GM21447 (cell line): Measurements from ENCODE around the gene CACNB2.
"Not testable (repeated sequence)": the region's sequence is repeated elsewhere in the genome, so short reads cannot be mapped to it uniquely, and the experiment has no call there.

Experiments used
- ATAC-seq: cut with Tn5 transposase; IDR thresholded peaks from one replicate; pipeline ENCODE4 v1.9.1; 2021; ENCODE audit not compliant: unreplicated experiment

CACNB2 gene

GRCh38 chr10:18554479-18554878, 414.3 kb downstream of the CACNB2 start:
- no peak for ATAC-seq

- no peak for ATAC-seq
These were observed 416.4 kb downstream of the CACNB2 start for GRCh38 chr10:18556522-18557147.

- ATAC-seq: no peak
These were observed 417.7 kb downstream of the CACNB2 start for GRCh38 chr10:18557960-18558359.

GRCh38 chr10:18561861-18562551, 421.8 kb downstream of the CACNB2 start:
- no peak for ATAC-seq

GRCh38 chr10:18563003-18563726, 422.9 kb downstream of the CACNB2 start:
- no peak for ATAC-seq

GRCh38 chr10:18565006-18565405, 424.8 kb downstream of the CACNB2 start:
- ATAC-seq: no peak

GRCh38 chr10:18566177-18566576, 426.0 kb downstream of the CACNB2 start:
- ATAC-seq: no peak

- no peak for ATAC-seq
These were observed 427.2 kb downstream of the CACNB2 start for GRCh38 chr10:18567343-18567856.

GRCh38 chr10:18570386-18570785, 430.2 kb downstream of the CACNB2 start:
- not testable (repeated sequence) for ATAC-seq

GRCh38 chr10:18571076-18571475, 430.9 kb downstream of the CACNB2 start:
- ATAC-seq: no peak

GRCh38 chr10:18571780-18572179, 431.6 kb downstream of the CACNB2 start:
- ATAC-seq: no peak

GRCh38 chr10:18572959-18573561, 432.8 kb downstream of the CACNB2 start:
- no peak for ATAC-seq

GRCh38 chr10:18576586-18576985, 436.4 kb downstream of the CACNB2 start:
- ATAC-seq: no peak

GRCh38 chr10:18577823-18578685, 437.8 kb downstream of the CACNB2 start:
- no peak for ATAC-seq

GRCh38 chr10:18582803-18583202, 442.6 kb downstream of the CACNB2 start:
- ATAC-seq: no peak

- ATAC-seq: no peak
These were observed 443.5 kb downstream of the CACNB2 start for GRCh38 chr10:18583575-18584270.

GRCh38 chr10:18586637-18587036, 446.4 kb downstream of the CACNB2 start:
- not testable (repeated sequence) for ATAC-seq

GRCh38 chr10:18591141-18591540, 450.9 kb downstream of the CACNB2 start:
- not testable (repeated sequence) for ATAC-seq
